HepG2 (cell line): ENCODE measurements around the gene DENND4C. TPM values are rescaled to one million over a fixed set of nuclear protein-coding genes. Genes with fewer than 3 reads are reported as not detected.

ENCODE experiments used
- FOSL2 ChIP-seq: sonication (generic); formaldehyde crosslinking; IDR thresholded peaks from 2 replicates; pipeline ENCODE4 v1.4.0; 2020; ENCODE audit warnings: missing genetic modification reagents
- FOXO1 ChIP-seq: sonication (generic); formaldehyde crosslinking; IDR thresholded peaks from 2 replicates; pipeline ENCODE4 v1.4.0; 2020; ENCODE audit warnings: missing genetic modification reagents
- GZF1 ChIP-seq: sonication (generic); formaldehyde crosslinking; IDR thresholded peaks from 2 replicates; pipeline ENCODE4 v1.5.1; 2020; ENCODE audit warnings: mild to moderate bottlenecking, missing genetic modification reagents
- JUN ChIP-seq: sonication (generic); formaldehyde crosslinking; IDR thresholded peaks from 2 replicates; pipeline ENCODE4 v1.4.0; 2020; ENCODE audit warnings: mild to moderate bottlenecking, missing genetic modification reagents
- KAT7 ChIP-seq: IDR thresholded peaks from 2 replicates; pipeline ENCODE4 v1.6.1; 2018; ENCODE audit warnings: borderline replicate concordance, missing compliant biosample characterization
- MBD4 ChIP-seq: IDR thresholded peaks from 2 replicates; pipeline ENCODE4 v1.6.1; 2012; ENCODE audit warnings: low read length, inconsistent platforms, borderline replicate concordance
- PRPF4 ChIP-seq: fragments of 200-400 bp; formaldehyde crosslinking; IDR thresholded peaks from 2 replicates; pipeline ENCODE4 v1.6.1; 2016; ENCODE audit warnings: low read length, low read depth; ENCODE audit not compliant: poor library complexity, severe bottlenecking
- REPIN1 ChIP-seq: sonication (generic); formaldehyde crosslinking; IDR thresholded peaks from 2 replicates; pipeline ENCODE4 v1.8.0; 2022; ENCODE audit warnings: missing genetic modification reagents, low read depth, mild to moderate bottlenecking, borderline replicate concordance
- SAP130 ChIP-seq: IDR thresholded peaks from 2 replicates; pipeline ENCODE4 v1.6.1; 2016; ENCODE audit warnings: low read depth
- SNRNP70 ChIP-seq: fragments of 200-400 bp; formaldehyde crosslinking; IDR thresholded peaks from 2 replicates; pipeline ENCODE4 v1.6.1; 2017; ENCODE audit warnings: mild to moderate bottlenecking, low read depth, low read length, moderate library complexity
- SOX5 ChIP-seq: IDR thresholded peaks from 2 replicates; pipeline ENCODE4 v1.6.1; 2016; ENCODE audit warnings: borderline replicate concordance
- TCF7L2 ChIP-seq: IDR thresholded peaks from 2 replicates; pipeline ENCODE4 v1.6.1; 2011; ENCODE audit warnings: mild to moderate bottlenecking, low read depth, low read length, moderate library complexity
- ZBTB8A ChIP-seq: sonication (generic); formaldehyde crosslinking; IDR thresholded peaks from 2 replicates; pipeline ENCODE4 v1.4.0; 2020; ENCODE audit warnings: mild to moderate bottlenecking, low read depth, missing genetic modification reagents, borderline replicate concordance
- ZKSCAN1 ChIP-seq: fragments of 150-350 bp; IDR thresholded peaks from 2 replicates; pipeline ENCODE4 v1.6.1; 2014; ENCODE audit warnings: low read length
- ZNF44 ChIP-seq: sonication (generic); formaldehyde crosslinking; IDR thresholded peaks from 2 replicates; pipeline ENCODE4 v1.5.1; 2020; ENCODE audit warnings: mild to moderate bottlenecking, missing genetic modification reagents
- ZNF446 ChIP-seq: sonication (generic); formaldehyde crosslinking; IDR thresholded peaks from 2 replicates; pipeline ENCODE4 v1.5.0; 2020; ENCODE audit warnings: mild to moderate bottlenecking, missing genetic modification reagents
- ZNF543 ChIP-seq: sonication (generic); formaldehyde crosslinking; IDR thresholded peaks from 2 replicates; pipeline ENCODE4 v1.4.0; 2020; ENCODE audit warnings: mild to moderate bottlenecking, missing genetic modification reagents
- polyA plus RNA-seq, 8 experiments: library from polyadenylated mRNA; depleted of rRNA in 3 of 8; stranded (reverse) in 7 of 8; unstranded in 1 of 8; fragments of >200 nt; fragmentation: Illumina TruSeq in 4 of 8; extraction: Trizol in 4 of 8; gene quantifications; 2 replicates each; pipeline versions ENCODE4 v1.2.1 to v1.2.3, GENCODE V29; 2011 to 2016; ENCODE audit warnings: low read depth in 4 of 8, missing spikeins in 1 of 8, mixed read lengths in 1 of 8; ENCODE audit not compliant: insufficient read depth in 1 of 8
- total RNA-seq, 5 experiments: library from RNA; depleted of rRNA; stranded (reverse); fragments of >200 nt; fragmentation: Illumina TruSeq; extraction: Trizol; gene quantifications; 2 replicates each; pipeline ENCODE4 v1.2.3, GENCODE V29; 2016; ENCODE audit warnings: low read depth in 1 of 5
- TF ChIP-seq, protein P1 (sequence below): sonication (generic); formaldehyde crosslinking; IDR thresholded peaks from 2 replicates; pipeline ENCODE4 v1.4.0; 2020; ENCODE audit warnings: missing genetic modification reagents, borderline replicate concordance
- TF ChIP-seq, protein P2 (sequence below): sonication (generic); formaldehyde crosslinking; IDR thresholded peaks from 2 replicates; pipeline ENCODE4 v1.5.0; 2020; ENCODE audit warnings: mild to moderate bottlenecking, missing genetic modification reagents
- TF ChIP-seq, protein P3 (sequence below): IDR thresholded peaks from 2 replicates; pipeline ENCODE4 v1.6.1; 2016; ENCODE audit warnings: low read depth, borderline replicate concordance
- TF ChIP-seq, protein P4 (sequence below): sonication (generic); formaldehyde crosslinking; conservative IDR thresholded peaks from 2 replicates; pipeline ENCODE4 v1.4.0; 2020; ENCODE audit warnings: missing genetic modification reagents
- TF ChIP-seq, protein P5 (sequence below): sonication (generic); formaldehyde crosslinking; IDR thresholded peaks from 2 replicates; pipeline ENCODE4 v1.4.0; 2020; ENCODE audit warnings: missing genetic modification reagents
- TF ChIP-seq, protein P6 (sequence below): fragments of 450-650 bp; IDR thresholded peaks from 2 replicates; pipeline ENCODE4 v1.6.1; 2016

The DENND4C gene
- total and polyA plus RNA-seq, 2 of the 13 experiments (the other 11 are each of a cell fraction or from before 2014, with no cell fraction given) = 19.1 to 27.2 TPM

DNA sequence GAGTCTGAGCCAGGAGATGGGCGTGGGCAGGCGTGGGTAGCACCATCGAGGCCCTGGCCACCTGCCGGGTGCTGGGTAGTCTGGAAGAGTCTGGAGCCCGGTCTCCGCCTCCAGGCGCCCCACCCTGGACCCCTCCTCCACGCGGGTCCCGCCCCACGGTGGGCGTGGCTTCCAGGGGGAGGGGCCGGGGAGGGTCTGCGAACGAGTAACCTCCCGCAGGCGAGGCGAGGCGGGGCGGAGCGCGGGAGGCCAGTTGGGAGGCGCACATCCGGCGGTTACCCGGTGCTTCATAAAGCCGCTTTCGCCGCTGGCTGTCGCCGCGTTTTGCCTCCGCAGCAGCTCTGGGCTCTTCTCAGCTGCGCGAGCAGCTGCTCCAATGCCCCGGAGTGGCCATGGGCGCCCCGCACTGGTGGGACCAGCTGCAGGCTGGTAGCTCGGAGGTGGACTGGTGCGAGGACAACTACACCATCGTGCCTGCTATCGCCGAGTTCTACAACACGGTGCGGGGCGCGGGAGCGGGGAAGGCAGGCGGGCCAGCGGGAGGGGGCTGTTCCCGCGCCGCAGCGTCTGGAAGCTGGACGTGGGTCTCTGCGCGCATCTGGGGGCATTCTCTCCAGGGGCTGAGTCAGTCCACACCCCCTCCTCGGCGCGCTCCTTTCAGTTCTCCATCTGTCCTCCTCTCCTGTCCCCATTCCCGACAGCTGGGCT is 178.4 kb downstream of the DENND4C start, which contains the start of gene ACER2 (continued):
- TF ChIP-seq, protein P1, sequence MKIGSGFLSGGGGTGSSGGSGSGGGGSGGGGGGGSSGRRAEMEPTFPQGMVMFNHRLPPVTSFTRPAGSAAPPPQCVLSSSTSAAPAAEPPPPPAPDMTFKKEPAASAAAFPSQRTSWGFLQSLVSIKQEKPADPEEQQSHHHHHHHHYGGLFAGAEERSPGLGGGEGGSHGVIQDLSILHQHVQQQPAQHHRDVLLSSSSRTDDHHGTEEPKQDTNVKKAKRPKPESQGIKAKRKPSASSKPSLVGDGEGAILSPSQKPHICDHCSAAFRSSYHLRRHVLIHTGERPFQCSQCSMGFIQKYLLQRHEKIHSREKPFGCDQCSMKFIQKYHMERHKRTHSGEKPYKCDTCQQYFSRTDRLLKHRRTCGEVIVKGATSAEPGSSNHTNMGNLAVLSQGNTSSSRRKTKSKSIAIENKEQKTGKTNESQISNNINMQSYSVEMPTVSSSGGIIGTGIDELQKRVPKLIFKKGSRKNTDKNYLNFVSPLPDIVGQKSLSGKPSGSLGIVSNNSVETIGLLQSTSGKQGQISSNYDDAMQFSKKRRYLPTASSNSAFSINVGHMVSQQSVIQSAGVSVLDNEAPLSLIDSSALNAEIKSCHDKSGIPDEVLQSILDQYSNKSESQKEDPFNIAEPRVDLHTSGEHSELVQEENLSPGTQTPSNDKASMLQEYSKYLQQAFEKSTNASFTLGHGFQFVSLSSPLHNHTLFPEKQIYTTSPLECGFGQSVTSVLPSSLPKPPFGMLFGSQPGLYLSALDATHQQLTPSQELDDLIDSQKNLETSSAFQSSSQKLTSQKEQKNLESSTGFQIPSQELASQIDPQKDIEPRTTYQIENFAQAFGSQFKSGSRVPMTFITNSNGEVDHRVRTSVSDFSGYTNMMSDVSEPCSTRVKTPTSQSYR = peak; percentile 55
- peak; percentile 18; the same call in 1 of the 2 replicates for TF ChIP-seq SOX5
- no peak for TF ChIP-seq FOSL2 (CRISPR knock-in tag)
- no peak for TF ChIP-seq SNRNP70
- no peak for TF ChIP-seq JUN (CRISPR knock-in tag)
- no peak for TF ChIP-seq TCF7L2
- no peak for TF ChIP-seq ZBTB8A (CRISPR knock-in tag)
- TF ChIP-seq ZNF44 = no peak
- TF ChIP-seq MBD4 = no peak
- no peak; the same call in 1 of the 2 replicates for TF ChIP-seq ZNF446
- TF ChIP-seq SAP130 = peak; percentile 85
- TF ChIP-seq, protein P2, sequence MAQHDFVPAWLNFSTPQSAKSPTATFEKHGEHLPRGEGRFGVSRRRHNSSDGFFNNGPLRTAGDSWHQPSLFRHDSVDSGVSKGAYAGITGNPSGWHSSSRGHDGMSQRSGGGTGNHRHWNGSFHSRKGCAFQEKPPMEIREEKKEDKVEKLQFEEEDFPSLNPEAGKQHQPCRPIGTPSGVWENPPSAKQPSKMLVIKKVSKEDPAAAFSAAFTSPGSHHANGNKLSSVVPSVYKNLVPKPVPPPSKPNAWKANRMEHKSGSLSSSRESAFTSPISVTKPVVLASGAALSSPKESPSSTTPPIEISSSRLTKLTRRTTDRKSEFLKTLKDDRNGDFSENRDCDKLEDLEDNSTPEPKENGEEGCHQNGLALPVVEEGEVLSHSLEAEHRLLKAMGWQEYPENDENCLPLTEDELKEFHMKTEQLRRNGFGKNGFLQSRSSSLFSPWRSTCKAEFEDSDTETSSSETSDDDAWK (CRISPR knock-in tag) = no peak
- TF ChIP-seq KAT7 = peak; percentile 50; the same call in 1 of the 2 replicates
- no peak for TF ChIP-seq FOXO1 (CRISPR knock-in tag)
- TF ChIP-seq, protein P3, sequence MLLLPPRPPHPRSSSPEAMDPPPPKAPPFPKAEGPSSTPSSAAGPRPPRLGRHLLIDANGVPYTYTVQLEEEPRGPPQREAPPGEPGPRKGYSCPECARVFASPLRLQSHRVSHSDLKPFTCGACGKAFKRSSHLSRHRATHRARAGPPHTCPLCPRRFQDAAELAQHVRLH (CRISPR knock-in tag) = peak; percentile 24; the same call in 1 of the 2 replicates
- 0 out of 2 replicates have a peak, but pooled peaks have one; percentile 56 for TF ChIP-seq REPIN1
- TF ChIP-seq, protein P4, sequence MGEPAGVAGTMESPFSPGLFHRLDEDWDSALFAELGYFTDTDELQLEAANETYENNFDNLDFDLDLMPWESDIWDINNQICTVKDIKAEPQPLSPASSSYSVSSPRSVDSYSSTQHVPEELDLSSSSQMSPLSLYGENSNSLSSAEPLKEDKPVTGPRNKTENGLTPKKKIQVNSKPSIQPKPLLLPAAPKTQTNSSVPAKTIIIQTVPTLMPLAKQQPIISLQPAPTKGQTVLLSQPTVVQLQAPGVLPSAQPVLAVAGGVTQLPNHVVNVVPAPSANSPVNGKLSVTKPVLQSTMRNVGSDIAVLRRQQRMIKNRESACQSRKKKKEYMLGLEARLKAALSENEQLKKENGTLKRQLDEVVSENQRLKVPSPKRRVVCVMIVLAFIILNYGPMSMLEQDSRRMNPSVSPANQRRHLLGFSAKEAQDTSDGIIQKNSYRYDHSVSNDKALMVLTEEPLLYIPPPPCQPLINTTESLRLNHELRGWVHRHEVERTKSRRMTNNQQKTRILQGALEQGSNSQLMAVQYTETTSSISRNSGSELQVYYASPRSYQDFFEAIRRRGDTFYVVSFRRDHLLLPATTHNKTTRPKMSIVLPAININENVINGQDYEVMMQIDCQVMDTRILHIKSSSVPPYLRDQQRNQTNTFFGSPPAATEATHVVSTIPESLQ (CRISPR knock-in tag) = no peak
- TF ChIP-seq, protein P5, sequence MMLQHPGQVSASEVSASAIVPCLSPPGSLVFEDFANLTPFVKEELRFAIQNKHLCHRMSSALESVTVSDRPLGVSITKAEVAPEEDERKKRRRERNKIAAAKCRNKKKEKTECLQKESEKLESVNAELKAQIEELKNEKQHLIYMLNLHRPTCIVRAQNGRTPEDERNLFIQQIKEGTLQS = no peak
- no peak for TF ChIP-seq GZF1 (CRISPR knock-in tag)
- TF ChIP-seq, protein P6, sequence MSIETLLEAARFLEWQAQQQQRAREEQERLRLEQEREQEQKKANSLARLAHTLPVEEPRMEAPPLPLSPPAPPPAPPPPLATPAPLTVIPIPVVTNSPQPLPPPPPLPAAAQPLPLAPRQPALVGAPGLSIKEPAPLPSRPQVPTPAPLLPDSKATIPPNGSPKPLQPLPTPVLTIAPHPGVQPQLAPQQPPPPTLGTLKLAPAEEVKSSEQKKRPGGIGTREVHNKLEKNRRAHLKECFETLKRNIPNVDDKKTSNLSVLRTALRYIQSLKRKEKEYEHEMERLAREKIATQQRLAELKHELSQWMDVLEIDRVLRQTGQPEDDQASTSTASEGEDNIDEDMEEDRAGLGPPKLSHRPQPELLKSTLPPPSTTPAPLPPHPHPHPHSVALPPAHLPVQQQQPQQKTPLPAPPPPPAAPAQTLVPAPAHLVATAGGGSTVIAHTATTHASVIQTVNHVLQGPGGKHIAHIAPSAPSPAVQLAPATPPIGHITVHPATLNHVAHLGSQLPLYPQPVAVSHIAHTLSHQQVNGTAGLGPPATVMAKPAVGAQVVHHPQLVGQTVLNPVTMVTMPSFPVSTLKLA = no peak
- TF ChIP-seq ZKSCAN1 = no peak
- TF ChIP-seq ZNF543 (CRISPR knock-in tag) = no peak
- TF ChIP-seq PRPF4 = no peak
